ENCODE results near the gene PATL1. TPM values are rescaled to one million over a fixed set of nuclear protein-coding genes. Genes with fewer than 3 reads are reported as not detected.

Gene PATL1
- total RNA-seq, 1 donor from 2014 or later = 15.3 TPM

- Histone ChIP-seq H4K20me1 (ENCODE audit: low read depth) (peaks cover 15% of the 10 kb centered on the region), H3K79me2 (ENCODE audit: low read depth) (peaks cover 23% of the 10 kb centered on the region), H3F3A (ENCODE audit: low read depth) (no peaks in the 10 kb centered on the region), H2AFZ (replicated peaks) (no peak overlapping the region), H3K27ac (no peak overlapping the region), H3K27me3 (no peaks in the 10 kb centered on the region), H3K36me3 (peaks cover 29% of the 10 kb centered on the region), H3K9ac (no peak overlapping the region), H3K4me1 (no peaks in the 10 kb centered on the region), H3K4me3 (no peak overlapping the region), H3K4me2 (no peak overlapping the region), H3K9me3 (ENCODE audit: low read depth) (no peaks in the 10 kb centered on the region)
- Mint-ChIP-seq H3K9me3 (no peaks in the 10 kb centered on the region), H3K4me1 (no peaks in the 10 kb centered on the region), H3K4me3 (no peak overlapping the region), H3K36me3 (peaks cover 14% of the 10 kb centered on the region), H3K27ac (no peak overlapping the region), H3K27me3 (ENCODE audit: insufficient read depth, low read depth) (no peaks in the 10 kb centered on the region)
- DNase-seq (ENCODE audit: low spot score) = no peak
- TF ChIP-seq EZH2phosphoT487 (IDR thresholded peaks at IDR 0.05) = no peak
- TF ChIP-seq, protein P1, sequence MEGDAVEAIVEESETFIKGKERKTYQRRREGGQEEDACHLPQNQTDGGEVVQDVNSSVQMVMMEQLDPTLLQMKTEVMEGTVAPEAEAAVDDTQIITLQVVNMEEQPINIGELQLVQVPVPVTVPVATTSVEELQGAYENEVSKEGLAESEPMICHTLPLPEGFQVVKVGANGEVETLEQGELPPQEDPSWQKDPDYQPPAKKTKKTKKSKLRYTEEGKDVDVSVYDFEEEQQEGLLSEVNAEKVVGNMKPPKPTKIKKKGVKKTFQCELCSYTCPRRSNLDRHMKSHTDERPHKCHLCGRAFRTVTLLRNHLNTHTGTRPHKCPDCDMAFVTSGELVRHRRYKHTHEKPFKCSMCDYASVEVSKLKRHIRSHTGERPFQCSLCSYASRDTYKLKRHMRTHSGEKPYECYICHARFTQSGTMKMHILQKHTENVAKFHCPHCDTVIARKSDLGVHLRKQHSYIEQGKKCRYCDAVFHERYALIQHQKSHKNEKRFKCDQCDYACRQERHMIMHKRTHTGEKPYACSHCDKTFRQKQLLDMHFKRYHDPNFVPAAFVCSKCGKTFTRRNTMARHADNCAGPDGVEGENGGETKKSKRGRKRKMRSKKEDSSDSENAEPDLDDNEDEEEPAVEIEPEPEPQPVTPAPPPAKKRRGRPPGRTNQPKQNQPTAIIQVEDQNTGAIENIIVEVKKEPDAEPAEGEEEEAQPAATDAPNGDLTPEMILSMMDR (IDR thresholded peaks at IDR 0.05) = no peak
- no peak for TF ChIP-seq EZH2 (IDR thresholded peaks at IDR 0.05)
Observed at GRCh38 chr11:59660621-59661020, 8.2 kb downstream of the PATL1 start.

GRCh38 chr11:59659981-59660380 is 8.9 kb downstream of the PATL1 start:
- H3K27me3 Mint-ChIP-seq (ENCODE audit: insufficient read depth, low read depth) = no peaks in the 10 kb centered on the region
- H3K79me2 ChIP-seq (ENCODE audit: low read depth) = peaks cover 23% of the 10 kb centered on the region
- no peaks in the 10 kb centered on the region for H3K9me3 Mint-ChIP-seq
- no peak for DNase-seq (ENCODE audit: low spot score)
- H4K20me1 ChIP-seq (ENCODE audit: low read depth) = peaks cover 15% of the 10 kb centered on the region
- no peak for TF ChIP-seq EZH2 (IDR thresholded peaks at IDR 0.05)
- TF ChIP-seq, protein P1 (IDR thresholded peaks at IDR 0.05) = no peak
- TF ChIP-seq EZH2phosphoT487 (IDR thresholded peaks at IDR 0.05) = no peak
- H3K27me3 ChIP-seq = no peaks in the 10 kb centered on the region
- H3F3A ChIP-seq (ENCODE audit: low read depth) = no peaks in the 10 kb centered on the region
- H3K36me3 Mint-ChIP-seq = peaks cover 20% of the 10 kb centered on the region
- H3K27ac ChIP-seq = no peak overlapping the region
- H3K36me3 ChIP-seq = peaks cover 29% of the 10 kb centered on the region
- no peak overlapping the region for H3K4me3 ChIP-seq
- no peak overlapping the region for H3K27ac Mint-ChIP-seq
- no peak overlapping the region for H3K4me2 ChIP-seq
- H2AFZ ChIP-seq (replicated peaks) = no peak overlapping the region
- H3K9me3 ChIP-seq (ENCODE audit: low read depth) = no peaks in the 10 kb centered on the region
- H3K4me3 Mint-ChIP-seq = no peak overlapping the region
- no peaks in the 10 kb centered on the region for H3K4me1 ChIP-seq
- no peak overlapping the region for H3K9ac ChIP-seq
- no peaks in the 10 kb centered on the region for H3K4me1 Mint-ChIP-seq

DNA sequence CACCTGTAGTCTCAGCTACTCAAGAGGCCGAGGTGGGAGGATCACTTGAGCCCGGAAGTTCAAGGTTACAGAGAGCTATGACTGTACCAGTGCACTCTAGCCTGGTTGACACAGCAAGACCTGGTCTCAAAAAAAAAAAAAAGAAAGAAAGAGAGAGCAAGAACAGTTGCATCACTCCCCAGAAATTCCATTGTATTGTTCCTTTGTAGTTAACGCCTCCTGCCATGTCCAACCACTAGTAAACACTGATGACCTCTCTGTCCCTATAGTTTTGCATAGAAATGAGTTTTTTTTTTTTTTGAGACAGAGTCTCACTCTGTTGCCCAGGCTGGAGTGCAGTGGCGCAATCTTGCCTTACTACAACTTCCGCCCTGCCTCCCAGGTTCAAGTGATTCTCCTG is 10.8 kb downstream of the PATL1 start:
- Histone ChIP-seq H3K4me2 (no peak overlapping the region), H2AFZ (replicated peaks) (no peak overlapping the region), H4K20me1 (ENCODE audit: low read depth) (peaks cover 15% of the 10 kb centered on the region), H3F3A (ENCODE audit: low read depth) (no peaks in the 10 kb centered on the region), H3K27me3 (no peaks in the 10 kb centered on the region), H3K79me2 (ENCODE audit: low read depth) (peaks cover 19% of the 10 kb centered on the region), H3K9ac (no peak overlapping the region), H3K4me1 (no peaks in the 10 kb centered on the region), H3K36me3 (peaks cover 31% of the 10 kb centered on the region), H3K9me3 (ENCODE audit: low read depth) (no peaks in the 10 kb centered on the region), H3K27ac (no peak overlapping the region), H3K4me3 (no peak overlapping the region)
- Mint-ChIP-seq H3K27ac (no peak overlapping the region), H3K4me3 (no peak overlapping the region), H3K27me3 (ENCODE audit: insufficient read depth, low read depth) (no peaks in the 10 kb centered on the region), H3K4me1 (no peaks in the 10 kb centered on the region), H3K36me3 (peaks cover 21% of the 10 kb centered on the region), H3K9me3 (no peaks in the 10 kb centered on the region)
- TF ChIP-seq EZH2phosphoT487 (IDR thresholded peaks at IDR 0.05) (no peak), EZH2 (IDR thresholded peaks at IDR 0.05) (no peak)
- TF ChIP-seq, protein P1 (IDR thresholded peaks at IDR 0.05) = no peak
- no peak for DNase-seq (ENCODE audit: low spot score)
